Germinal center (tissue), 1 donor: ENCODE results near the gene ZNF407.

ENCODE experiments used
- DNase-seq: peaks from one replicate; pipeline ENCODE4 v3.0.0; 2012; ENCODE audit warnings: mixed read lengths, low spot score

ZNF407 gene

DNA sequence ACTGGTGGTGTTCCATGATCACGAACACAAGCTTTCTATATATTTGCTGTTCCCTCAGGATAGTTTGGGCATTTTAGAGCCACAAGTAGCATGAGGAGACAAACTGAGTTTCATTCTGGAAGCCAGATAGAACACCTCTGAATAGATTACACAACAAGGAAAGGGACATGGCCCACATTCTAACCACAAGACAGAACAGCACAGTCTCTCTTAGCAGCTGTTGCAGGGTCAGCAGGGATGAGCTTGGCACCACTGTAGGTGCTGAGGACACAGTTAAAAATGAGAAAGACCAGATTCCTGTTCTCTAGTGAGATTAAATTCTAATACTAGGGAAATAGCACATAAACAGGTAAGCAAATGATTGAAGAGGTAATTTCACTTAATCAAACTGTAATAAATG is 235.3 kb downstream of the ZNF407 start:
- DNase-seq: no peak

DNA sequence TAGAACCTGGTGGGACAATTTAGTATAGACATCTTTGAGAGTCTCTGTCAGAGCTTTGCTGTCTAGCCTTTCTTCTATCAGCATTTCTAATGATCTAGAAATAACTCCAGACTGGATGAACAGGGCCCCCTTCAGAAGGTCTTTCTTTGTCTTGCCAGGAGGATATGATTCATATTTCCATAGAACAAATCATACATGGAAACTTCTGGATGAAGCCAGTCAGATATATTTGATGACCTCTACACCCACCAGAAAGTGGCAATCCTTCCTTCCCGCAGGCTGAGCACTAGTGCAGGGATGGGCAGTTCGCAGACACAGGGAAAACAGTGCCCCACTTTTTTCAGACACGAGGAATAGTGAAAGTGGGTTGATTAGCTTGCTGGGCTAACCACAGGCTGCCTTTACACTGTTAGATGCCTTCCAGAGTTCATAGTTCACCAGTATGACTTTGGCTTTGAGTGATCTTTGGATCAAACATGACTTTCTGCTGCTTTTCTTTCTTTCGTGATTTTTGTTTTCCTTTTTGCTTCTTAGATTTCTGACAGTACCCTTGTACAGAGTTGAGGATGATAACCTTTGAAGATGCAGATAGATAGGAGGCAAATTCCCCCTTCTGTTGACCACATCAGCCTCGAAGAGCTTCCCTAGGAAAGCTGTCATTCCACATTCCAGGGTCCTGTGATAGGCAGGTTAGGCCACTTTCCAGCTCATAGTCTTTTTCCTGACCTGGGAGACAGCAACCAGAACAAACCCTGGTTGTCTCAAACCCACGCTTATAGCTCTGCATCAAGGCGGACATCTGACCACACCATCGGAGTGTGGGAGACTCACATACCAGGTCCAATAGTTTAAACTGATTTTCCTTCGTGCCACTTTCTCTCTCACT is 237.0 kb downstream of the ZNF407 start:
- no peak for DNase-seq

DNA sequence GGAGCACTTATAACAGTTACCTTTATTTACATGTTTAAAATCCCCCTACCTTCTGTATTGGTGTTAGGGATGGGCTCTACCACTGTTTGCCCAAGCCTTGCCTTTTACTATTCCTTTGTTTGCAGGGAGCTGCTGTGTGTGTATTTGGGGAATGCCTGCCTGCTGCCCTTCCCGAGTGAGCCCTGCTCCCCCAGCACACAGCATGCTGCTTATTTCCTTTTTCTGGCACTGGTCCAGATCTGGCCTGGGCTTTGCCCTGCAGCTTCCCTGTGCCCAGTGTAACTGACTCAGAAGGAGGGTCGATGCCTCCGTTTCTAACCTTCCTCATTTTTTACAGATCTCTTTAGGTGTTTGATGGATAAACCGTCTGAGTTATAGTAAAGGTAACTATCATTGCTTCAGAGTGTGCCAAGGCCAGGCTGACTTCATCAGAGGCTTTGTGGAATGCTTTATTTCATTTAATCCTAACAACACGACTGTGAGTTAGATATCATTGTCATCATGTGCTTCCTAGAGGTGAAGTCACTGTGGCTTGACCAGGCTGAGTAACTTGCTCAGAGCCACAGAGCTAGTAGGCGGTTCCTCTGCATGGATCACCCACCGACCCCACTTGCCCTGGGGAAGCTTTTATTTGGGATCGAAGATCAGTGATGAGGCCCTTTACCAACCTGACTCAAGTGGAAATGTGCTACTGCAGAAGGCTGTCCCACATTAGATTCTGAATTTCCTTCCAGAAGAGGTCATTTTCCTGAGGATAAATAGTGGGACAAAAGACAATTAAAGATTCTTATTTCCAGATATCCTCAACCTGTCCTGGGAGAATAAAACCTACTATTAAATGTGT is 238.8 kb downstream of the ZNF407 start:
- DNase-seq: no peak

GRCh38 chr18:74840492-74841167 is 243.0 kb downstream of the ZNF407 start:
- DNase-seq: no peak

- no peak for DNase-seq
Observed at GRCh38 chr18:74841248-74841647, 243.6 kb downstream of the ZNF407 start.

DNA sequence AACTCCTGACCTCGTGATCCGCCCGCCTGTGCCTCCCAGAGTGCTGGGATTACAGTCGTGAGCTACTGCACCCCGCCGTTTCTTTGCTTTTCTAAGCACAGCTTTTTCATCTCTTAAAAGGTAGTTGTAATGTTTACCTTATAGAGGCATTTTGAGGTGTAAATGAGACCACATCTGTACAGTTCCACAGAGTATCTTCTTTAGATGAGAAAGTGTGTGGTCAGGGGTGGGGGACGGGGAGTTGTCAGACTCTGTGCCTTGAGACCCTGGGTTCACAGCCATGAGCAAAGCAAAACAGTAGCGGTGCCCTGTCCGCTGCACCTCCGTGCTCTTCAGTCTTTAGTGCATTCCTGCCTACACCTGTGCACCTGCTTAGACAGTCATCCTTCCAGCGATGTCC is 251.6 kb downstream of the ZNF407 start:
- DNase-seq: no peak

GRCh38 chr18:74856434-74856833 is 258.8 kb downstream of the ZNF407 start:
- no peak for DNase-seq

DNA sequence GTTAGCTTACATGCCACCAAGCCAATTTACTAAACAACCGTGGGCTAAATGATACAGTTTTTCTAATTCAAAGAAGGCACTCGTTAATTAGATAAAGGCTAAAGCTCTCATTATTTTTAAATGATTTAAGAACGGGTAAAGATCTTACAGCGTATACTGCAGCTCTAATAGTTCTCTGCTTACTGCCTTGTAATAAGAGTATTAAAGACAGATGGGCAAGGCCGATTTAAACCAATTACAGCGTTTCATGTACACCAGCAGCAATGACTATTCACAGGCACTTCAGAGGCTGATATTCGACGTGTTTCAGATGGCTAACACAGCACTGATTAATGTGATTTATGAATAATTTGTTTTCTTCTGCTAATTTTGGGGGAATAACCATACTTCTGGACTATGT is 259.3 kb downstream of the ZNF407 start:
- DNase-seq: no peak

DNA sequence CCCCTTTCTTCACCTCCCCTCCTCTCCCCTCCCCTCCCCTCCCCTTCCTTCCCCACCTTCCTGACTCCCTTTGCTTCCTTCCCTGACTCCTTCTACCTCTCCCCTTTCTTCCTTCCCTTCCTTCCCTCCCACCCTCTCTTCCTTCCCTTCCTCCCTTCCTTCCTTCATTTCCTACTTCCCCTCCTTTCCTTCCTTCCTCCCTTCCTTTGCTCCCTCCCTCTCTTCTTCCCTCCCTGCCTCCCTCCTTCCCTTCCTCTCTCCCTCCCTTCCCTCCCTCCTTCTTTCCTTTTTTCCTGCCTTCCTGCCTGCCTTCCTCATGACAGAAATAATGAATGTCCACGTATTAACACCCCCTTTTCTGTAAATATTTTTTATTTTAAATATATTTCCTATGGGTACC is 260.2 kb downstream of the ZNF407 start:
- DNase-seq: no peak

DNA sequence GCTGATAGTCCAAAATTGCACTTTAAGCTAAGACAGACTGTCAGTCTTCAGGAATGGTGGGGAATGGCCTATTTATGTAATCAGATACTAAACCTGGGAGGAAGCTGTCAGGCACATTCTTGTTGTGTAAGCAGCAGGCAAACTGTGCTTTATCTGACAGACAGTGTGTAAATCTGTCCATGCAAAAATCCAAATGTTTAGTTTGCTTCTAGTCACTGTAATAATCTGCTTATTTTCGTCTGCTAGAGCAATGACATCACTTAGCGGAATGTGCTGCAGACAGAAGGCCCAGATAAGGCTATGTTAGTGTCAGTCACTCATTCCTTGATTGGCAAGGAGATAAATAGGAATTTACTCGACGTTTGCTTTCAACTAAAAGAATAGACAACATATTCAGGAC is 263.5 kb downstream of the ZNF407 start:
- no peak for DNase-seq

GRCh38 chr18:74862094-74862493 is 264.4 kb downstream of the ZNF407 start:
- no peak for DNase-seq

DNA sequence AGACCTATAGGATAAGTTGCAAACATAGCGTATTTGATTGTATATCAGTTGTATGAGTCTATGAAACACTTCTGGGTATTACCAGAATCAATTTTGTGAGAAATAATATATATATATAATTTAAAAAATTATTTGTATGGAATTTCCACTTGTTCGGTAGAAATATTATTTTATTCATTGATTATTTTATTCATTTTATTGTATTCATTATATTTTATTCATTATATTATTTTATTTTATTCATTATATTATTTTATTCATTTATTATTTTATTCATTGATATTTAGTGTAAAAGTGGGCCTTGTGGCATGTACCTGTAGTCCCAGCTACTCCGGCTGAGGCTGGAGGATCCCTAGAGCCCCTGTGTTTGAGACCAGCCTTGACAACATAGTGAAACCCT is 268.9 kb downstream of the ZNF407 start:
- no peak for DNase-seq

DNA sequence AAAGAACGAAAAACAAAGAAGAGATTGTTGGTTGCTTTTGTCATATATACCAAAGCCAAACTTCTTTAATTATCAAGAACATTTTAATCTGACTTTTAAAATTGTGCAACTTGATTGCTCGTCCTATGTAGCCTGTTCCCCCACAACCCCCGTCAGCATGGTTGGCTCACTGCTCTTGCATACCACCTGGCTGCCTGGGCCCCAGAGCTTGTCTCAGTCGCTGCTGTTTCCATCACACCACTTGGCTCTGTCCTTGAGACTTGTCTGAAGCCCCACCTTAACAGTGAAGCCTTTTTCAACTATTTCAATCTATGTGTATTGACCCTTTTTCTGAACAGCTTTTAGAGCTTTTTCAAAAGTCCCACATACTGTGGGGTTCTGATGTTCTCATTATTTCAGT is 270.8 kb downstream of the ZNF407 start:
- no peak for DNase-seq

DNA sequence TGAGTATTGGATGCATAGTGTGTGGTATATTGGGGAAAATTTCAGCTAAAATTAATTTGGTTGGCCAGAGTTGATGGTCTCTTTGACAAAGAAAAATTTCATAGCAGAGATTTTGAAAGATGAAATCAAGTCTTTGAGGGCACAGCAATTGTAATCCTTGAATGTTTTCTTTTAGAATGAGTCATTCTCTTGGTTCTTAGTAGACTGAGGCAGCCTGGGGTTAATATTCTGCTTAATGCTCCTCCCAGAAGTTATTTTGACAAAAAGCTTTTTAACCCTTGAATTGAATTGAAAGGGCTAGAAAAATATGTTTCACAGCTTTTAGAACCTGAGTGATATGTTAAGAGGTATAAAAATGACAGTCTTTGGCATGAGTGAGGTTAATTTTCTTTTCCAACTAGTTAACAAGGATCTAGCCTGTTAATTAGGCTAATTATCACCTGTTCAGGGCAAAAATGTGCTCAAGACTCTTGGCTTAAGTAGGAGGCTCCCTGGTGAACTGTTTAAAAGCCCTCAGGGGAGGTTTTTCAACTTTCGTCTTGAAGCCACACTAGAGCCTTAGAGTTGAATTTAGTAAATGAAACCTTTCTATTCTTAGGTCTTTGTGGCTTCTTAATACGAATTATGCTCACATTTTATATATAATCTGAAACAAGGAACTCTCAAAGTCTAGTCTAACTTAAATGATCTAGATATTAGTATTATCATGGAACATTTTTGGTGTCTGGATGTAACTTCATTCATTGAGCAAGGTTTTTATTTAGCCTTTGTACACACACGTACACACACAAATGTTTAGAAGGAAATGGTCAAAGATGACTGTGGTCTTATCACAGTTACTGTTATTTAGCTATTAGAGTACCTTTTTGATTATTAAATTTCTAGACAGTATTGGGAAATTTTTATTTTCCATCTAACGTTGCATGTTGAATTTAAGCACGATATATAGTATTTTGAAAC is 272.5 kb downstream of the ZNF407 start:
- no peak for DNase-seq

GRCh38 chr18:74870950-74871349 is 273.3 kb downstream of the ZNF407 start:
- no peak for DNase-seq

DNA sequence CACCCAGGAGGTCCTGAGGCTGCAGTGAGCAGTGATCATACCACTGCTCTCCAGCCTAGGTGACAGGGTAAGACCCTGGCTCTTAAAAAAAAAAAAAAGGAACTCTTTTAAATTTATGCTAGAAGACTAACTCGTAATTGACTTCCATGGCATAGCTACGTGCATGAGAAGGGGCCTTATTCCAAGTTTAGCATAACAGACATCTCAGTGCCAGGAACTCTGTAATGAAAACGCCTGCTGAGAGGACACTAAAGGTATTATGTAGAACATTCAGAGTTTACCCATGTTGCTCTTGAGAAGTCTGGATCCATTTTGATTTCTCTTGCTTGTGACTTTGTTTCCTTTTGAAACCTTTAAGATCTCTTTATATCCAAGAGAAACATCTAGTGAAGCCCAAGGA is 276.0 kb downstream of the ZNF407 start:
- DNase-seq: no peak

DNA sequence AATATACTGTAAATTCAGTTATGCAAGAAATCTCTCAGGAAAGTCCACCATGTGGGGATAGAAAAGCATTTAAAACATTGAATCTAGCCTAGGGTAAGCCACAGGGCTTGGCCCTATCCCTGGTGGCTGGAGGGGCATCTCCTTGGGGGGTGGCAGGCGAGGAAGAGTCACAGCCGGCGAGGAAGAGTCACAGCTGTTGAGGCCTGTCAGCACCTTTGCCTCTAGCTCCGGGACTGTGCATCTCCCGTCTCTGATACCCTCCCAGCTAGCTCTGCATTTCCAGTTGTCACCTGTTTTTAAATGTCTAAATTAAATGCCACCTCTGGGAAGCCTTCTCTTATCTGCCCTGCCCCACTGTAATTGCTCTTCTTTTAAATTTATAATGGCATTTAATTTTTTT is 276.7 kb downstream of the ZNF407 start:
- no peak for DNase-seq

DNA sequence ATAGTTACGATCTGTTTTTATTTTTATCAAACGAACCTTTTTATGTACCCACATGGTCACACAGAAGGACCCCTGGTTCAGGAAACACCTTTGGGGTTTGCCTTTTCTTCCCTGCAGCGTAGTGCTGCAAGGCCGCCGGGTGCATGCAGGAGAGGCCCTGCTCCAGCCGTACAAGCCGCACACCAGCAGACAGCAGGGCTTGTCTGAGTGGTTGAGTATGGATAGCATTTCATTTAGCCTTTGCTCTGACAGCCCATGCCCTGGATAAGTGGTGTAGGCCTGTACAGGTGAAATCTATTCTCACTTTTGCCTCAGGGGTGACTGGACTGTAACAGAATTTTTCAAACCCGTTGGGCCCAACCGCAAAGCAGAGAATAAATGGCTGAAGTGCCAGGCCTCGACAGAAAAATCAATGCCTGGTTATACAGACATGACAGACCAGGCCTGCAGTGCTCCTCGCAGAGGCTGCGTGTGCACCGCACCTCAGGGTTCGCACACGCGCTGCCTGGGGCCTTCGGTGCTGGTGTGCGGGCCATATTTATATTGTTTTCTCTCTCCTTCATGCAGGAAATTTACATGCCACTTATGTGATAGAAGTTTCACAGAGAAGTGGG is 279.1 kb downstream of the ZNF407 start:
- no peak for DNase-seq

GRCh38 chr18:74878267-74878666 is 280.6 kb downstream of the ZNF407 start:
- no peak for DNase-seq

GRCh38 chr18:74880706-74881278 is 283.1 kb downstream of the ZNF407 start:
- no peak for DNase-seq
